ENCODE measurements around the gene AMHR2.

AMHR2 gene

DNA sequence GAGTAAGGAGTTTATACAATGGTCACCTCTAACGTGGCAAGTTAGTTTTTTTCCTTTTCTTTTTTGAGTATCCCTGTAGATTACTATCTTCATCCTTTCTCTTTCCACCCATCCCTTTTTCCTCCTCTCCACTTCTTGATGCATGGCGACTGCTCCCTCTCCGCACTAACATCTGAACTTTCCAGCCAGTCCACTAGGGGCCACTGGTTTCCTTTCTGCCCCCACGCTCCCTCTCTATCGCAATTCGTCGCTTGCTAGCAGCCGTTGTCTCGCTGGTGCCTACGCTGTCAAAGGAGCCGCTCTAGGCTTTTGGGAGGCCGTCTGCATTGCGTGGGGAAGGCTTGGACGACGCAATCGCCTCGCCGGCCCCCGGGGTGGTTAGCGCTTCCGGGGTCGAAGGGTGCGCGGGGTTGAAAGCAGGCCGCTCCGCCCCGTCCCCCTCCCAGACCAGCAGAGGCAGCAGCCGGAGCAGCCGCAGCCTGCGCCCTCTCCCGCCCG, 28.1 kb downstream of the AMHR2 start, which contains the start of gene PCBP2:
PCBP2 (plus strand) TSS at position 442 of the 498 bp plus-strand sequence. CDS start 2,699 bp downstream, outside the sequence.
- DNase-seq (ENCODE audit: low read depth) = peak; percentile 98
- TF ChIP-seq, protein P1, sequence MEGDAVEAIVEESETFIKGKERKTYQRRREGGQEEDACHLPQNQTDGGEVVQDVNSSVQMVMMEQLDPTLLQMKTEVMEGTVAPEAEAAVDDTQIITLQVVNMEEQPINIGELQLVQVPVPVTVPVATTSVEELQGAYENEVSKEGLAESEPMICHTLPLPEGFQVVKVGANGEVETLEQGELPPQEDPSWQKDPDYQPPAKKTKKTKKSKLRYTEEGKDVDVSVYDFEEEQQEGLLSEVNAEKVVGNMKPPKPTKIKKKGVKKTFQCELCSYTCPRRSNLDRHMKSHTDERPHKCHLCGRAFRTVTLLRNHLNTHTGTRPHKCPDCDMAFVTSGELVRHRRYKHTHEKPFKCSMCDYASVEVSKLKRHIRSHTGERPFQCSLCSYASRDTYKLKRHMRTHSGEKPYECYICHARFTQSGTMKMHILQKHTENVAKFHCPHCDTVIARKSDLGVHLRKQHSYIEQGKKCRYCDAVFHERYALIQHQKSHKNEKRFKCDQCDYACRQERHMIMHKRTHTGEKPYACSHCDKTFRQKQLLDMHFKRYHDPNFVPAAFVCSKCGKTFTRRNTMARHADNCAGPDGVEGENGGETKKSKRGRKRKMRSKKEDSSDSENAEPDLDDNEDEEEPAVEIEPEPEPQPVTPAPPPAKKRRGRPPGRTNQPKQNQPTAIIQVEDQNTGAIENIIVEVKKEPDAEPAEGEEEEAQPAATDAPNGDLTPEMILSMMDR (IDR thresholded peaks at IDR 0.05; ENCODE audit: low read depth, low read length, missing control alignments) = peak; percentile 84
- H3K4me3 ChIP-seq (ENCODE audit: low read depth, low read length) = peak within 1 kb of the TSS; percentile 94

DNA sequence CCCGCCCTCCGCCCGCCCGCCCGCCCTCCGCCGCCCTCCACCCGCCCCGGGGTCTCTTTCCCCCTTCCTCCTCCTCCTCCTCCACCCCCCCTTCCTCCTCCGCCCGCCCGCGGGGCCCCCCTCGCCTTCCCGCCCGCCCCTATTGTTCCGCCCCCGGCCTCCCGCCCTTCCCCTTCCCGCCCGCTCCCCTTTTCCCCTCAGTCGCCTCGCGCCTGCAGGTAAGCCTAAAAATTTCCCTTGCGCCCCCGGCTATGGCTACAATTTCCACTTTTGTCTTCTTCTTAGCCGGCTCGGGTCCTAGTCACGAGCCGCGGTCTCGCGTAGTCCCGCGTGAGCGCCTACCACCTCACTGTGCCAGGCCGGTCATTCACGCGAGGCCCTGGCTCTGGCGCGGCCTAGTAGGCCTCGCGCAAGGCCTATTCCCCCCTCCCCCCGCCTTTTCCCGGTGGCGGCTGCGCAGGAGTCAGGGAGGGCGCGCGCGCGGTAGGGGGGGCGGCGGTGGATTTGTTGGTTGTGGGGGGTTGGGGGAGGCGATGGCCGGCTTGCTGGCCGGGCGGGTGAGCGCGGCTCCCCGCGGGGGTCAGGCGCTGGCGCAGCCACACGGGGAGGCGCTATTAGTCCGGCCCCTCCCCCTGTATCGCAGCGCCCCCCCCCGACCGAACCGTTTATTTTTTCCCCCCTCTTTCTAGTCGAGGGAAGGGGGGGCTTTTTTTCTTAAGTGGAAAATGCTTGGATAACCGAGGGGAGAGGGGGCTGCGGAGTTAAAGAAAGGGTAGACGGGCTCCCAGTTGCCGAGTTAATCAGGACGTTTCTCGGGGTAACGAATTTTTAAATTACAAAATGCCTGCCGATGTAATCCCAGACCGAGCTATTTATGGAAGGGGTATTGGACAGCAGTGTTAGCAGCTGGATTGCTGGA, 28.8 kb downstream of the AMHR2 start:
- peak overlapping the region; percentile 94 for H3K4me3 ChIP-seq (ENCODE audit: low read depth, low read length)
- DNase-seq (ENCODE audit: low read depth) = no peak
- TF ChIP-seq, protein P1 (IDR thresholded peaks at IDR 0.05; ENCODE audit: low read depth, low read length, missing control alignments) = peak; percentile 35

DNA sequence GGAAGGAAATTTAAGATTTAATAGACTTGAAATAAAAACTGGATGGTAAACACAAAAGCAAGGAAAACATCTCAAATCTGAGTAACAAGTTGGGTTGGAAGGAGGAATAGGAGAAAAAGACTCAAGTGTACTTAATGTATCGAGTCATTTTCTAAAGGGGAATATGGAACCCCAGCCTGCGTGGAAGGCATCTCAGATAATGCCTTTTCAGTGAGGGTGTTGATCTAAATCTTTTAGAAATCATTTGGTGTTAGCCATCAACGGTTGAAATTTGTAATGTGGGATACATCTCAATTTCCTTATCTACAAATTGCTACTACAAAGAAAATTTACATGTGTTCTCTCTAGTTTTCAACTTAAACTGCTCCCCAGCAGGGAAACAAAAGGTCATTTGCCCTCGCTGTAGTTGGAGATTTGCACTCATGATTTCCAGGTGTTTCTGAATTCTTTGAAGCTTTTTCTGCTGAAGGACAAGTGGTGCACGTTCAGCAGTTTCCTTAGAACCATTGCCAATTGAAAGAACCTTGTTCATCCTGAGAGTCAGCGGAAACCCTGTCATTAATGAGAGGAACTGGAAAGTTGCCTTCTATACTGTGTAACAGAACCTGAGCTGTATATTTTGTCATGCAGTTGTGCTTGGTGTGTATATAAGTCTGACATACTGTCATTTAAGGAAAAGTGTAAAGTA, 30.4 kb downstream of the AMHR2 start:
- H3K4me3 ChIP-seq (ENCODE audit: low read depth, low read length) = peak overlapping the region; percentile 94; the same call in 1 of the 2 replicates
- no peak for DNase-seq (ENCODE audit: low read depth)
- TF ChIP-seq, protein P1 (IDR thresholded peaks at IDR 0.05; ENCODE audit: low read depth, low read length, missing control alignments) = no peak

DNA sequence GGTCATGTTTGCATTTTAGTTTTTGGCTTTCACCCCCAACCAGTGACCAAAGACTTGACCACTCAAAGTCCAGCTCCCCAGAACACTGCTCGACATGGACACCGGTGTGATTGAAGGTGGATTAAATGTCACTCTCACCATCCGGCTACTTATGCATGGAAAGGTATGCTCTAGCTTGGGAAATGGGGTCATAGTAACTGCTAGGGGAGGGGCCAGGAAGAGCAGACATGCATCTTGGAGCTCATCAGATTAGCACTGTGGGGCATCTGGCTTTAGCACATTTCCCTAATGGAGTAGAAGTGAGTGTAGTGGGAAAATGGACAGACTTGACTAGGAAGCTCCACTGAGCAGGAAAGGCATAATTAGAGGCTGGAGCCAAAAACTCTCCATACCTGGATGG, 31.1 kb downstream of the AMHR2 start:
- TF ChIP-seq, protein P1 (IDR thresholded peaks at IDR 0.05; ENCODE audit: low read depth, low read length, missing control alignments) = no peak
- no peak for DNase-seq (ENCODE audit: low read depth)
- no peak overlapping the region for H3K4me3 ChIP-seq (ENCODE audit: low read depth, low read length)

DNA sequence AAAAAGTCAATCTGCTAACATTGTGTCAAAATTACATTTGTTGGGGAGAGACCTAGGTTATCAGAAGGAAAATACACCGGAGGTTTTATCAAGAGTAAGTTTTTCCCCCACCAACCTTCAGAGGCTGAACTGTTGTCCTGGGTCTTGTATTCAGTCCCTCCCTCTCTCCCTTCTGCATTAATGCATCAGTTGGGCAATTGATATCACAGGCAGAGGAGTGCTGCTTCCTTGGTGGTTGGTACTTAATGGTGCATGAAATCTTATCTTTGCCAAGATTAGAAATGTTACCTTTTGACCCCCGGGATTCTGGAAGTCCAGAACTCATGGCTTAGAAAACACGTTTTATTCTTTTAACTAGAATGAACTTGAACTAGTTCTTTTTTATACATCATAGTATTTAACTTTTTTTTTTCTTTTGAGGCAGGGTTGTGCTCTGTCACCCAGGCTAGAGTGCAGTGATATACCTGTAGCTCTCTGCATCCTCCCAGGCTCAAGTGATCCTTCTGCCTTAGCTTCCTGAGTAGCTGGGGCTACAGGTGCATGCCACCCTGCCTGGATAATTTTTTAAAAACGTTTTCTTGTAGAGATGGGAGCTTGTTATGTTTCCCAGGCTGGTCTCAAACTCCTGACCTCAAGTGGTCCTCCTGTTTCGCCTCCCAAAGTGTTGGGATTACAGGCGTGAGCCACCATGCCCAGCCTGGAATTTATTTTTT, 33.2 kb downstream of the AMHR2 start:
- no peak overlapping the region for H3K4me3 ChIP-seq (ENCODE audit: low read depth, low read length)
- no peak for DNase-seq (ENCODE audit: low read depth)
- TF ChIP-seq, protein P1 (IDR thresholded peaks at IDR 0.05; ENCODE audit: low read depth, low read length, missing control alignments) = no peak

DNA sequence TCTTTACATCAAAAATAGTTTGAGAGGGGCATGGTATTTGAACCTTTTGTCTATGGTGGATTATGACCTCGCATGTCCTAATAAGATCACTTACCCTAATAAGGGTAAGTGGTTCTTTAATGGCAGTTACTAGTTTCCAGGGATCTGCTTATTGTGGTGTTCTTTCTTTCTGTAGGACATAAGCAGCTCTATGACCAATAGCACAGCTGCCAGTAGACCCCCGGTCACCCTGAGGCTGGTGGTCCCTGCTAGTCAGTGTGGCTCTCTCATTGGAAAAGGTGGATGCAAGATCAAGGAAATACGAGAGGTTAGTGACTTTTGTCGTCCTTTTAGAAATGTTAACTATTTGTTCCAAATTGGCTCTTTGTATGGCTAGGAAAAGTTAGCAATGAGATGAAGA, 35.4 kb downstream of the AMHR2 start:
- TF ChIP-seq, protein P1 (IDR thresholded peaks at IDR 0.05; ENCODE audit: low read depth, low read length, missing control alignments) = no peak
- H3K4me3 ChIP-seq (ENCODE audit: low read depth, low read length) = no peak overlapping the region
- no peak for DNase-seq (ENCODE audit: low read depth)
